DND-41 (cell line): Measurements from ENCODE around the gene PCDHGA1.

Experiments used
- CTCF ChIP-seq: IDR thresholded peaks from 2 replicates; pipeline ENCODE4 v1.5.1; 2012; ENCODE audit warnings: borderline replicate concordance, low read length, moderate library complexity, mild to moderate bottlenecking; ENCODE audit not compliant: poor library complexity, severe bottlenecking; ENCODE audit errors: extremely low read depth
- EZH2 ChIP-seq: IDR thresholded peaks from 3 replicates; pipeline ENCODE4 v1.6.1; 2012; ENCODE audit warnings: borderline replicate concordance, low read depth, mild to moderate bottlenecking, moderate library complexity, low read length, inconsistent platforms; ENCODE audit not compliant: severe bottlenecking

GRCh38 chr5:141513627-141514329 lies 183.5 kb downstream of the PCDHGA1 start:
- no peak for TF ChIP-seq CTCF
- no peak for TF ChIP-seq EZH2
